ENCODE measurements around the gene PDLIM1. TPM values are rescaled to one million over a fixed set of nuclear protein-coding genes. Genes with fewer than 3 reads are reported as not detected.

The PDLIM1 gene, protein sequence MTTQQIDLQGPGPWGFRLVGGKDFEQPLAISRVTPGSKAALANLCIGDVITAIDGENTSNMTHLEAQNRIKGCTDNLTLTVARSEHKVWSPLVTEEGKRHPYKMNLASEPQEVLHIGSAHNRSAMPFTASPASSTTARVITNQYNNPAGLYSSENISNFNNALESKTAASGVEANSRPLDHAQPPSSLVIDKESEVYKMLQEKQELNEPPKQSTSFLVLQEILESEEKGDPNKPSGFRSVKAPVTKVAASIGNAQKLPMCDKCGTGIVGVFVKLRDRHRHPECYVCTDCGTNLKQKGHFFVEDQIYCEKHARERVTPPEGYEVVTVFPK
- 33.7 and 36.9 TPM in 2 replicates for total RNA-seq (2011; cell fraction: chromatin; rRNA removed; ENCODE audit: low replicate concordance)
- total RNA-seq (2011; cell fraction: nucleolus; rRNA removed), result 27.2 and 28.5 TPM in 2 replicates
- 37.0 and 40.4 TPM in 2 replicates for total RNA-seq (2011; cell fraction: nucleoplasm; rRNA removed)
- total RNA-seq (2014; rRNA removed) (19.8 and 23.9 TPM in 2 replicates), total RNA-seq (2014; rRNA removed; fragmentation: Illumina TruSeq; extraction: Trizol) (39.1 and 41.6 TPM in 2 replicates), total RNA-seq (2015; rRNA removed; fragmentation: Illumina TruSeq; extraction: Trizol) (29.6 and 32.7 TPM in 2 replicates), total RNA-seq (2021) (110 and 116 TPM in 2 replicates), polyA plus RNA-seq (2011; rRNA removed) (47.3 and 71.2 TPM in 2 replicates), polyA plus RNA-seq (2014; fragmentation: Illumina TruSeq; extraction: Trizol) (128 and 164 TPM in 2 replicates), polyA plus RNA-seq (2014; fragmentation: Nextera tagmentation; extraction: Ambion mirVana) (10 to 100 TPM; 25.6 to 32.9 TPM), polyA plus RNA-seq (2014; rRNA removed) (56.5 and 59.1 TPM in 2 replicates), polyA minus RNA-seq (2011; rRNA and poly(A)+ RNA removed) (68.9 and 82.4 TPM in 2 replicates), Bru-seq, nascent RNA (percentile 79 among the genes with signal in this experiment), BruChase-seq, experiment 1, labeled RNA remaining after a 2-hour chase (percentile 77 among the genes with signal in this experiment), BruChase-seq, experiment 2, labeled RNA remaining after a 6-hour chase (percentile 74 among the genes with signal in this experiment)
- 79.5 and 97.2 TPM in 2 replicates for polyA plus RNA-seq (2011; cell fraction: cytosol; rRNA removed)
- polyA plus RNA-seq (2011; cell fraction: nucleus; rRNA removed), result 42.8 and 45.8 TPM in 2 replicates
- polyA plus RNA-seq (2012), result 144 and 169 TPM in 2 replicates
- polyA minus RNA-seq (2011; cell fraction: cytosol; rRNA and poly(A)+ RNA removed), result 67.6 and 71.5 TPM in 2 replicates
- 14.0 and 21.2 TPM in 2 replicates for polyA minus RNA-seq (2011; cell fraction: nucleus; rRNA and poly(A)+ RNA removed)
- long read RNA-seq, experiment 1, transcript PDLIM1-201 (7 exons, 1,452 nt), result major isoform, 213 of 357 reads
- long read RNA-seq, experiment 1, transcript PDLIM1-202 (6 exons, 850 nt), result minor isoform, 9 of 357 reads
- long read RNA-seq, experiment 1, partial matches to known transcripts, result 34 of 357 reads
- long read RNA-seq, experiment 1, other reads (novel, unspliced or antisense), result 99 of 357 reads
- long read RNA-seq, experiment 2, transcript PDLIM1-201 (7 exons, 1,452 nt), result major isoform, 117 of 156 reads
- long read RNA-seq, experiment 2, partial matches to known transcripts, result 20 of 156 reads
- long read RNA-seq, experiment 2, other reads (novel, unspliced or antisense), result 14 of 156 reads
- long read RNA-seq, experiment 3, transcript PDLIM1-201 (7 exons, 1,452 nt), result major isoform, 161 of 178 reads
- long read RNA-seq, experiment 3, transcript PDLIM1-202 (6 exons, 850 nt), result minor isoform, 6 of 178 reads
- long read RNA-seq, experiment 3, partial matches to known transcripts, result 1 of 178 reads
- long read RNA-seq, experiment 3, other reads (novel, unspliced or antisense), result 9 of 178 reads

GRCh38 chr10:95290461-95291364 lies at the start of gene PDLIM1:
TSS of gene PDLIM1 (minus strand) at chr10:95291003. CDS start at chr10:95290915, 88 bp downstream.
- Histone ChIP-seq H2AFZ (ENCODE audit: low read depth, low read length) (peak within 1 kb of the TSS; percentile 85), H3K9ac (ENCODE audit: insufficient read depth in 1 of 2, low read depth in 2 of 2, low read length in 2 of 2) (peak within 1 kb of the TSS; percentile 75 to 99), H4K20me1 (replicated peaks; ENCODE audit: control insufficient read depth, insufficient read depth, low read length) (peaks cover 6% of the 10 kb centered on the region; the same call in 1 of the 2 replicates), H3K9me3 (replicated peaks; ENCODE audit: control insufficient read depth, insufficient read depth, low read depth, low read length) (no peaks in the 10 kb centered on the region), H3K79me2 (ENCODE audit: control insufficient read depth, insufficient read depth, low read length) (peaks cover 48% of the 10 kb centered on the region), H3K9me1 (ENCODE audit: control insufficient read depth, insufficient read depth, low read length) (no peaks in the 10 kb centered on the region), H3K4me2 (ENCODE audit: insufficient read depth, low read length) (peak within 1 kb of the TSS; percentile 72), H3K27ac (ENCODE audit: extremely low read depth, low read depth, low read length) (peak within 1 kb of the TSS; percentile 87), H3K36me3 (ENCODE audit: control insufficient read depth, insufficient read depth, low read length) (peaks cover 11% of the 10 kb centered on the region; the same call in 2 of the 3 replicates), H3K27me3 (ENCODE audit: control insufficient read depth in 2 of 2, insufficient read depth in 2 of 2, low read length in 2 of 2) (no peaks in the 10 kb centered on the region), H3K4me3 (peak within 1 kb of the TSS; percentile 88), H3K4me1 (replicated peaks in 1 of 2; ENCODE audit: control insufficient read depth in 2 of 2, insufficient read depth in 2 of 2, low read length in 2 of 2) (peaks cover 34 to 39% of the 10 kb centered on the region in 2 experiments)
- ATAC-seq, result peak; percentile 90
- no peak for FAIRE-seq
- ChIA-PET POLR2A (interaction anchor here (0.7 to 1.1 kb wide), 3 partner anchors 17 to 26 kb away, joined by 3 to 6 read pairs (median 3); no protein-coding TSS in a partner anchor), CTCF (ENCODE audit: low intra/inter-chr PET ratio) (interaction anchor here (0.6 to 0.7 kb wide), 2 partner anchors 43 to 299 kb away, joined by 3 read pairs; no protein-coding TSS in a partner anchor)
- WGBS (ENCODE audit: insufficient coverage, low coverage, missing lambda C conversion rate), result 1% methylated on average over 44 of the region's 119 CpGs
- intact Hi-C loops (cut with micrococcal nuclease) (no loop called here), in situ Hi-C loops (cut with MboI) (no loop called here)
- DNase-seq (ENCODE audit: extremely low read depth in 1 of 4, low spot score in 3 of 4), result peak; percentile 81 to 93 (median 92)
- no TSS peak for BruUV-seq (replicated peaks)
- TF ChIP-seq ESRRA (IDR thresholded peaks at IDR 0.05; ENCODE audit: borderline replicate concordance, low read depth), result no peak; the same call in 1 of the 2 replicates
- TF ChIP-seq ZBTB7A (IDR thresholded peaks at IDR 0.05; ENCODE audit: borderline replicate concordance, control insufficient read depth, low read depth, low read length), result peak; percentile 57
- TF ChIP-seq, protein P1, sequence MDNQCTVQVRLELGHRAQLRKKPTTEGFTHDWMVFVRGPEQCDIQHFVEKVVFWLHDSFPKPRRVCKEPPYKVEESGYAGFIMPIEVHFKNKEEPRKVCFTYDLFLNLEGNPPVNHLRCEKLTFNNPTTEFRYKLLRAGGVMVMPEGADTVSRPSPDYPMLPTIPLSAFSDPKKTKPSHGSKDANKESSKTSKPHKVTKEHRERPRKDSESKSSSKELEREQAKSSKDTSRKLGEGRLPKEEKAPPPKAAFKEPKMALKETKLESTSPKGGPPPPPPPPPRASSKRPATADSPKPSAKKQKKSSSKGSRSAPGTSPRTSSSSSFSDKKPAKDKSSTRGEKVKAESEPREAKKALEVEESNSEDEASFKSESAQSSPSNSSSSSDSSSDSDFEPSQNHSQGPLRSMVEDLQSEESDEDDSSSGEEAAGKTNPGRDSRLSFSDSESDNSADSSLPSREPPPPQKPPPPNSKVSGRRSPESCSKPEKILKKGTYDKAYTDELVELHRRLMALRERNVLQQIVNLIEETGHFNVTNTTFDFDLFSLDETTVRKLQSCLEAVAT (IDR thresholded peaks at IDR 0.05), result 0 out of 4 replicates have a peak, but pooled peaks of 1 of the 2 experiments have one; percentile 15
- TF ChIP-seq SIN3B (IDR thresholded peaks at IDR 0.05; ENCODE audit: low read depth), result no peak
- no peak for TF ChIP-seq MBD2 (IDR thresholded peaks at IDR 0.05; ENCODE audit: borderline replicate concordance, low read depth)
- peak; percentile 32; the same call in 1 of the 2 replicates for TF ChIP-seq MYNN (IDR thresholded peaks at IDR 0.05)
- TF ChIP-seq MYNN (CRISPR knock-in tag; IDR thresholded peaks at IDR 0.05), result no peak
- no peak for TF ChIP-seq SRF (CRISPR knock-in tag; IDR thresholded peaks at IDR 0.05)
- TF ChIP-seq MAZ (CRISPR knock-in tag; conservative IDR thresholded peaks at IDR 0.05 in 1 of 2, IDR thresholded peaks at IDR 0.05 in 1 of 2), result peak; percentile 67 to 79
- TF ChIP-seq HMG20B (CRISPR knock-in tag; IDR thresholded peaks at IDR 0.05), result no peak
- TF ChIP-seq HNRNPL (IDR thresholded peaks at IDR 0.05; ENCODE audit: low read depth, low read length), result 0 out of 2 replicates have a peak, but pooled peaks have one; percentile 79
- TF ChIP-seq ZNF24 (IDR thresholded peaks at IDR 0.05), result no peak
- TF ChIP-seq MED1 (CRISPR knock-in tag; IDR thresholded peaks at IDR 0.05; ENCODE audit: borderline replicate concordance), result no peak

All from K562 (cell line).